Kidney epithelial cell (primary cell): ENCODE results near the gene TMEM14B. TPM values are rescaled to one million over a fixed set of nuclear protein-coding genes. Genes with fewer than 3 reads are reported as not detected.

Experiments used
- DNase-seq: peaks from one replicate; pipeline ENCODE4 v3.0.0-alpha.2; 2010; ENCODE audit warnings: low read depth
- H3K27me3 ChIP-seq: 2 replicates; pipeline ENCODE4 v1.6.0; 2011; ENCODE audit warnings: low read length; ENCODE audit not compliant: control insufficient read depth, insufficient read depth
- H3K36me3 ChIP-seq: 2 replicates; pipeline ENCODE4 v1.5.1; 2011; ENCODE audit warnings: low read length; ENCODE audit not compliant: control insufficient read depth, insufficient read depth
- H3K4me3 ChIP-seq: 2 replicates; pipeline ENCODE4 v1.5.1; 2011; ENCODE audit warnings: low read depth, mild to moderate bottlenecking, control low read depth, low read length
- CTCF ChIP-seq: IDR thresholded peaks from 2 replicates; pipeline ENCODE4 v1.5.1; 2011; ENCODE audit warnings: mild to moderate bottlenecking, moderate library complexity, low read length, control low read depth, inconsistent platforms; ENCODE audit not compliant: insufficient read depth, poor library complexity, severe bottlenecking
- total RNA-seq: library from RNA; depleted of rRNA; stranded (reverse); fragments of >200 nt; gene quantifications from 2 replicates; pipeline ENCODE4 v1.2.3, GENCODE V29; 2015

Gene TMEM14B
- total RNA-seq, 1 donor from 2014 or later = 99.8 TPM

- H3K27me3 ChIP-seq = no peaks in the 10 kb centered on the region
- no peak overlapping the region for H3K4me3 ChIP-seq
- no peak for DNase-seq
- TF ChIP-seq CTCF = no peak
- peaks cover 3% of the 10 kb centered on the region for H3K36me3 ChIP-seq
These were observed 8.5 kb downstream of the TMEM14B start for GRCh38 chr6:10756085-10756484.

GRCh38 chr6:10759312-10759839 is 11.8 kb downstream of the TMEM14B start:
- DNase-seq = peak; percentile 91
- Histone ChIP-seq H3K4me3 (no peak overlapping the region), H3K27me3 (no peaks in the 10 kb centered on the region), H3K36me3 (no peaks in the 10 kb centered on the region)
- peak; percentile 59 for TF ChIP-seq CTCF

GRCh38 chr6:10759884-10760329 is 12.3 kb downstream of the TMEM14B start:
- peak; percentile 94 for DNase-seq
- no peak for TF ChIP-seq CTCF
- Histone ChIP-seq H3K36me3 (no peaks in the 10 kb centered on the region), H3K4me3 (no peak overlapping the region), H3K27me3 (no peaks in the 10 kb centered on the region)

GRCh38 chr6:10763006-10763405 is 15.4 kb downstream of the TMEM14B start:
- Histone ChIP-seq H3K36me3 (no peaks in the 10 kb centered on the region), H3K27me3 (no peaks in the 10 kb centered on the region), H3K4me3 (no peak overlapping the region)
- no peak for TF ChIP-seq CTCF
- DNase-seq = peak; percentile 26

DNA sequence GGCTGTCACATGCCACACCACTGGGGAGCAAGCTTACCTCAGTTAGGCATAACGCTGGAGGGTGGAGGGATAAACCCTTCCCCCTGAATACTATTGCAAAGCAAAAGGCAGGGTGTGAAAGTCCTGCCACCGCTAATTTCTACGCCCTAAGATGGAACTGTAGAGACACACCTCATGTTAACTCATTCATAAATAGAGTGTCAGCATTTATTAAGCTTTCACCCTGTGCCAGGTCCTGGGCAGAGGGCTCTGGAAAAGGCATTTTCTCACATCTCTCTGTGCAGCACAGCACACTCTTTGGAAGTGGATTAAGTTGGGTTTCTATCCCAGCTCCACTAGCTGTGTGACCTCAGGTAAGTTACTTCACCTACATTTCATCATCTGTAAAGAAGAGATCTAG is 21.8 kb downstream of the TMEM14B start:
- Histone ChIP-seq H3K36me3 (no peaks in the 10 kb centered on the region), H3K4me3 (no peak overlapping the region), H3K27me3 (no peaks in the 10 kb centered on the region)
- DNase-seq = no peak
- no peak for TF ChIP-seq CTCF

- Histone ChIP-seq H3K36me3 (no peaks in the 10 kb centered on the region), H3K4me3 (no peak overlapping the region), H3K27me3 (no peaks in the 10 kb centered on the region)
- TF ChIP-seq CTCF = no peak
- no peak for DNase-seq
These were observed 23.8 kb downstream of the TMEM14B start for GRCh38 chr6:10771371-10771894.
